CD4-positive, alpha-beta T cell treated with Interleukin-12 subunit alpha and Interleukin-12 subunit beta, for 1 hour (primary cell): ENCODE measurements around the gene SVIL.
"Not testable (repeated sequence)": the region's sequence is repeated elsewhere in the genome, so short reads cannot be mapped to it uniquely, and the experiment has no call there.

Experiments used
- DNase-seq: peaks from one replicate; pipeline ENCODE4 v3.0.0-alpha.2; 2020

Gene SVIL

GRCh38 chr10:29440981-29441380, 193.8 kb downstream of the SVIL start:
- no peak for DNase-seq

- not testable (repeated sequence) for DNase-seq
Measured at GRCh38 chr10:29439005-29439404, 195.8 kb downstream of the SVIL start.

GRCh38 chr10:29438271-29438670, 196.5 kb downstream of the SVIL start:
- no peak for DNase-seq

- no peak for DNase-seq
Measured at GRCh38 chr10:29437871-29438270, 196.9 kb downstream of the SVIL start.

GRCh38 chr10:29435809-29436501, 198.8 kb downstream of the SVIL start:
- DNase-seq: no peak

GRCh38 chr10:29434111-29434510, 200.7 kb downstream of the SVIL start:
- DNase-seq: no peak

GRCh38 chr10:29431711-29432110, 203.1 kb downstream of the SVIL start:
- no peak for DNase-seq

GRCh38 chr10:29430101-29430500, 204.7 kb downstream of the SVIL start:
- DNase-seq: no peak

GRCh38 chr10:29428486-29428885, 206.3 kb downstream of the SVIL start:
- DNase-seq: no peak

GRCh38 chr10:29427667-29428066, 207.1 kb downstream of the SVIL start:
- DNase-seq: no peak

- DNase-seq: no peak
Measured at GRCh38 chr10:29426420-29426819, 208.4 kb downstream of the SVIL start.

GRCh38 chr10:29424017-29424416, 210.8 kb downstream of the SVIL start:
- DNase-seq: no peak

- DNase-seq: no peak
Measured at GRCh38 chr10:29420744-29421143, 214.0 kb downstream of the SVIL start.

- DNase-seq: no peak
Measured at GRCh38 chr10:29417324-29417723, 217.4 kb downstream of the SVIL start.

- no peak for DNase-seq
Measured at GRCh38 chr10:29415876-29416275, 218.9 kb downstream of the SVIL start.

- DNase-seq: no peak
Measured at GRCh38 chr10:29414501-29414900, 220.3 kb downstream of the SVIL start.

GRCh38 chr10:29412485-29412884, 222.3 kb downstream of the SVIL start:
- no peak for DNase-seq

- no peak for DNase-seq
Measured at GRCh38 chr10:29411666-29412315, 223.0 kb downstream of the SVIL start.

GRCh38 chr10:29409241-29410054, 225.3 kb downstream of the SVIL start:
- DNase-seq: peak; percentile 47

- DNase-seq: peak; percentile 9
Measured at GRCh38 chr10:29408847-29409240, 225.9 kb downstream of the SVIL start.
